GM19351 (cell line): ENCODE results near the gene INTS14.
"Not testable (repeated sequence)": the region's sequence is repeated elsewhere in the genome, so short reads cannot be mapped to it uniquely, and the experiment has no call there.

ENCODE experiments used
- ATAC-seq: cut with Tn5 transposase; IDR thresholded peaks from one replicate; pipeline ENCODE4 v1.9.1; 2021; ENCODE audit warnings: mild to moderate bottlenecking, moderate library complexity; ENCODE audit not compliant: unreplicated experiment

The INTS14 gene

DNA sequence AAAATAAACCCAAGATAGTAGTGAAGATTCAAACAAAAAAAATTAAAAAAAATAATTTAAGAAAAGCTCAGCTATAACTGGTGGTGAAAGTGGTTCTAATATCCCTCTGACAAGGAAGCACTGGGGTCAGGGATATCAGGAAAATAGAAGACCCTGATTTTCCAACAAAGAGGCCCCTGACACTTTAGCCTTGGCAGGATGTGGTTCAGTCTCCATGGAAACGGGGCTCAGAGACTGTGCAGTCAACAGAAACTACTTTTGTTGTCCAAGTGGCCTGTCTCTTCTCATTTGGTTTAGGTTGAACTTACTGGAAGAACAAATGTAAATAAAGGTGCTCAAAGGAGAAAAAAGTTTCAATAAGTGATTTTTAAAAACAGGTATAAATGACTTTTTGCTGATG, 27.2 kb downstream of the INTS14 start:
- no peak for ATAC-seq

DNA sequence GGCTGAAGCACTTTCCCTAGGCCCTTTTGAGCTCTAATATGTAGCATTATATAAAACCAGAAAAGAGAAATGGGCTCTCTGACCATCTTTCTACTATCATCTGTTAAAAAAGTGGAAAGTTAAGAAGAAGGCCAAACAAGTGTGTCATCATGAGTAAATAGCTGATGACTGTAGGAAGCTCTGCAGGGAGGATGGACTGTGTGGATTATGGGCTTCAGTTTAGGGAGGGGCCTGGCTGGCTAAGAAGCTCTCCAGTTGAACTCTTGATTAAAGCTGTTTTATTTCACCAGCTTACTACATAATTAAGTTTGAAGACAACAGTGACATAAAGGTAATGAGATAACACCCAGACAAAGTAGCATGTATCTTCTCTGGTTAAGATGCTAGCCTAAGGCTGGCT, 30.6 kb downstream of the INTS14 start:
- no peak for ATAC-seq

DNA sequence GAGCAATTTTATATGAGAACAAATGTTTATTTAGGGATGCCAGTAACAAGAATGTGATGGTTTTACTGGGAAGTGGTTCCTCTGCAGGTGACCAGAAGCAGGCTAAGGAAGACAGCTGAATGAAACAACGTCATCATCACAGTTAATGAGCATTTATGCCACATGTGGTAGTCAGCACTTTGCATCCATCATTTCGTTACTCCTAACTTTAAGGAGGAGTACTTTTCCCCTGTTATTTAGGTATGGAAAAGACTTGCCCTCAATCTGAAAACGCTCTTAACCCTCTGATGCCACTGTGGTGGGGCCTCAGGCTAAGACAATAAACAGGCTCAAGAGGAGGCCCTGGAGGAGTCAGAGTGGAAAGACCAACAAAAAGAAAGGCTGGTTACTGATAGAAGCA, 31.2 kb downstream of the INTS14 start:
- ATAC-seq = no peak

DNA sequence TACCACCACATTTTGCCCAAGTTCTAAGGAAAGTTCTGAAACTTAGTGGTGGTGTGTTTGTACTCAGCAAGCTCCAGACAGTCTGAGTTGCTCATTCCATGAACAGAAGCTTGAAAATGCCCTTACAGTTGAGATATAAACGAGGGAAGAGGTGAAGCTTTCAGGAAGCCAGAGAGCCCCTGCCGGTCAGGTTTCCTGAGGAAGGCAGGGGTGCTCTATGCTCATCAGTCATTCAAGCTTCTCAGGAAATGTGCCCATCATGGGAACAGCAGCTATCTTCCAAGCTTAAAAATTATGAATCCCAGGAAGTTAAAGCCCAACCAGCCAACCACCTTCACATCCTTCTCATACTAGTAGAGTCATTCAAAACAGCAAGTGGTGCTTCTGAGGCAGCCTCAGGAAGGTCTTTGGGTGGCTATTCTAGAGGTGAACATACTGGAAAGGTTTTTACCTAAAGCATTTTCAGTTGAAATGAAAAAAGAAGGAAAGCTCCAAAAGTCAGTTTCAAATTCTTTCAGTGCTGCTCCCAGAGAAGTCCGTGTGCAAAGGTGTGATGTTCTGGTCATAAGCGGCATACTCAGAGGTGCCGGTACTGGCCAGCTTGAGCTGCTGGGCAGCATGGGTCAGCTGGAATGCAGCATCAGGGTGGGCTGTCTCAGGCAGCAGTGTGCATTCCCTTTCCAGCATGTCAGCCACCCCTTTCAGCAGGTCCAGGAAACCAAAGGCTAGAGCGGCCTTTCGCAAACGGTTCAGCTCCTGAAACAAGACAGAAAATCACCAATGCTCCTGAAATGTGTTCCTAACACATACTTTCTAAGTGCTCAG, 31.8 kb downstream of the INTS14 start:
- ATAC-seq = no peak

DNA sequence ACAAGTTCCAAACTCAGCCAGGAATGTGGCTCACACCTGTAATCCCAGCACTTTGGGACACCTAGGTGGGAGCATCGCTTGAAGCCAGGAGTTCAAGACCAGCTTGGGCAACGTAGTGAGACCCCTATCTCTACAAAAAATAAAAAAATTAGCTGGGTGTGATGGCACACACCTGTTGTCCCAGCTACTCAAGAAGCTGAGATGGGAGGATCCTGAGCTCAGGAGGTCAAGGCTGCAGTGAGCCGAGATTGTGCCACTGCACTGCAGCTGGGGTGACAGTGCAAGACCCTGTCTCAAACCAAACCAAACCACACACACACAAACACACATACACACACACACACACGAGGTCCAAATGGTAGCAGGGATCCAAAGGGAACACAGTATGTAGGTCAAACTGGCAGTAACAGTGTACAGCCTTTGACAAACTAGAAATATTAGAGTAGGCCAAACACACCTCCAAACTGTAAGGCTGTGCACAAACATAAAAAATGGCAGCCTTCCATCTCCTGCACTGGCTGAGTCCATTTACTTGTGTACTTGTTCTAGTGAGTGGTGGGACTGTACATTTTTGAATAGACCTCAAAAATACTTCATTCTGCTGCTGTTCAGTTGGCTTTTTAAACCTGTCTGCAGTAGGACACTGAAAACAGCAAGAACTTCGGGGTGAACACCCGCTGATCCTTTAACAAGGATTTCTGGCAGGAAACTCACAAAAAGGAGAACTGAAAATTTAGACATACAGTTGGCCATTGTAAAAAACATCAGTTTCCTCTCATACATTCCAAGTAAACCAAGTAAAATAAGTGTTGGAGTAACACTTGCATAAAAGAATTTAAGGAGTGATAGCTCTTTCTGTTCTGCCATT, 33.6 kb downstream of the INTS14 start:
- ATAC-seq = no peak

DNA sequence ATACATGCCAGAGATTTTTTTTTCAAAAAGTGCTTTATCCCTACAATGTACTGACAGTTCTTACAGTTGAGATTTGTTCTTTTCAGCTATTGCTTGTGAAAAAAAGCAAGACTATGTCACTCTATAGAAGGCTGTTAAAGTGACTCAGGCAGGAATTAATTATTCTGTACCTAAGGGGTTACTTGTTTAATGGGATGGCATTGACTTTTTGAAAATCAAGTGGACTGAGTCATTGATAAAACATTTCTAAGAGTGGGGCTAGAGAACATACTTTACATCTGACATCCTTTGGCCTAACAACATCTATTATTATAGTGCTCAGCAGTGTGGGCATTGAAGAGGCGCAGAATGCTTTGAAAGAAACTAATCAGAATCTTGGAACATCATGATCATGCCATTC, 34.3 kb downstream of the INTS14 start:
- ATAC-seq = no peak

DNA sequence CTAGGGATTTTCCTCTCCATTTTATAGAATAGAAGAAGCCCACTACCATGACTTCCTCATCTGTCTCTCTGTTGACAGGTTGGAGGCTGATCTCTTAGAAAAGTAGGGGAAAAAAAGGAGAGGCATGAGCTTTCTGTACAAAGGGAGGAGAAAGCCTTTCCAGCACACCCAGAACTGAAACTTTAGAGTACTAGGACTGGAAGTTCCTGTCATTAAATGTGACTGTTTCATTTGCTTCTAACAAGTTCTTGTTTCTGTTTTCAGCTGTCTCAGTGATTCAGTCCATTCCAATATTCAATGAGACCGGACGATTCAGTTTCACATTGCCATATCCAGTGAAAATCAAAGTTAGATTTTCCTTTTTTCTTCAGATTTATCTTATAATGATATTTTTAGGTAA, 39.0 kb downstream of the INTS14 start:
- ATAC-seq = no peak

DNA sequence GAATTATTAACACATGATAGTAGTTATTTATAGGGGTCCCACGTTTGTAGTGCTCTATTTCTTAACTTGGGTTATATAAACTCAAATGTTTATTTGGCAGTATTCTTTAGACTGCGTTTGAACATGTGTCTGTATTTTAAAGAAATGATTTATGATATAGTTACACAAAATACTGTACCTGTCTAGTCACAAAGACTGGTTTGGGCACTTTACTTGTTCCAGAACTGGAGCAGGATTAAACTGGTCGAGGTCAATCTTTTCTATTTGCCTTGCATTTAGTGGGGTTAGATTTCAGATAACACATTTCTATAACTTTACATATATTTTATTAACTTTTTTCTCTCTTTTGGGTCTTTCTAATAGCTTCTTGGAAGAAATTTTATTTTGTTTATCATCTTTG, 41.2 kb downstream of the INTS14 start:
- ATAC-seq = no peak

DNA sequence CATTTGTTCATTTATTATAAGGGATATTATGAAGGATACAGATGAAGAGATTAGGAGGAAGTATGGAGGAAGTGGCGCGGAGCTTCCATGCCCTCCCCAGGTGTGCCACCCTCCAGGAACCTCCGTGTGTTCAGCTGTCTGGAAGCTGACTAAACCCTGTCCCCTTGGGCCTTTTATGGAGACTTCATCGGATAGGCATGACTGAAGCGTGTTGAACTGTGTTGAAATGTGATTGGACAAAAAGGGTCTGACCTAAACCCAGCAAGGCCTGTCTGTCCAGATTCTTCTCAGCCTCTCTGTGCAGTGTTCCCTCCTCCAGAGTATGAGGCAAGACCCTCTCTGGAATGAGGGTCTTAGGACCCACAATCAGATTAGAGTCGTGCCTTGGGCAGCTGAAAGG, 49.0 kb downstream of the INTS14 start:
- ATAC-seq = no peak

DNA sequence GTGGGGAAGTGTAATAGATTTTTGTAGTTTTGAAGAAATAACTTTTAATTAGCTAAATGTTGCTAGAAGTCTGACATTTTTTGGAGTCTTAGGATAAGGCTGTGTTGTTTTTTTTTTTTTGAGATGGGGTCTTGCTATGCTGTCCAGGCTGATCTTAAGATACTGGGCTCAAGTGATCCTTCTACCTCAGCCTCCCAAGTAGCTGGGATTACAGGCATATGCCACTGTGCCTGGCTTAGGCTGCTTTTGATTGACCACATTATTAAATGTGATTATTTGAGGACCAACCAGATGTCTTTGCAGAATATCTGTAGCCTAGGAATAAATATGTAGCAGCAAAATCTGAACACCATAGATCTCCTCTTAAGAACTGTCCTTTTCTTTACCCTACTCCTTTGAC, 51.0 kb downstream of the INTS14 start:
- ATAC-seq = no peak

DNA sequence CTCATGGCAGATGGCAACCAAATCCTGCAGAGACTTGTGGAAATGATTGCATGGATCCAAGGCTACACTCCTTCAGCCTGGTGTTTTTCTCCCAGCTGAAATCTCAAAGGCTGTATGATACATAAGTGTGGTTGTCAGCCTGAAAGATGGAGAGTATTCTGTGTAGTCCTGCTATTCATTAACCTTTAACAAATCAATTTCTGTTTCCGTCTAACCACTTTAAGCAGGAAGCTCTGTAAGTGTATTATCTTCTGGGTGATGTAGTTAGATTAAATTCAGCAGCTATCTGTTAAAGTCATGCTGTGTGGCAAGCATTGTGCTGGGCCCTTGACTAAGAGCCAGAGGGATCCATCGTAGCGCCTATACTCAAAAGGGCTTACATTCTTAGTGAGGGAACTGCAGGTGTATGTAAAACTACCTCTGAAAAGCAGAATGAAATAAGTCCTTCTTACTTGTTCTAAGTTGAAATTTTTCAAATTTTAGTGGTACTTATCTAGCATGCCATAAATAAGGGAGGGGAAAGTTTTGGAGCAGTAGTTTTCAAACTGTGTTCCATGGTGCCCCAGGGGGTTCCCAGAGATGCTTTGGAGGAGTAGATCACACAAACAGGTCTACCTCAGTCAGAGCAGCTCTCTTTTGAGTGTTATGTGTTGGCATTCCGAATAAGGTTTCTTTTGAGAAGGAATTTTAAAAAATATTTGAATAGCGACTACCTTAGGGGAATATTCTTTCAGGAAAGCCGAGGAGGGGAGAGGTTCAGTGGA, 51.8 kb downstream of the INTS14 start:
- ATAC-seq = no peak

DNA sequence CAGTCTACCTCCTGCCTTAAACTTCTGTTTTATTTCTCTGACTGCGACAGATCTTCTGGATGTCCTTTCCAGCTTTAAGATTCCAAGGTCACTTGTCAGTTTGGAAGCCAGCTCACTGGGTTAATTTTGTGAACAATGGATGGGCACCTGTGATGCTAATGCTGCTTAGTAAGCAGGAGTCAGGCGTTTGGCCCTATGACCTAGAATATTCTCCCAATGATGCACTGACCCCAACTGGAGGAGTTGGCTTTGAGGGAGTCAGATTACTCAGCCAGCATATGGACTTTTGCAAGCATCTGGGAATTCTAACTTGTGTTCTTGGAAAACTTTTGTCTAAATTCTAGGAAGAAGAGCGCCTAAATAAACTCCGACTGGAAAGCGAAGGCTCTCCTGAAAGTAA, 52.6 kb downstream of the INTS14 start:
- ATAC-seq = no peak

DNA sequence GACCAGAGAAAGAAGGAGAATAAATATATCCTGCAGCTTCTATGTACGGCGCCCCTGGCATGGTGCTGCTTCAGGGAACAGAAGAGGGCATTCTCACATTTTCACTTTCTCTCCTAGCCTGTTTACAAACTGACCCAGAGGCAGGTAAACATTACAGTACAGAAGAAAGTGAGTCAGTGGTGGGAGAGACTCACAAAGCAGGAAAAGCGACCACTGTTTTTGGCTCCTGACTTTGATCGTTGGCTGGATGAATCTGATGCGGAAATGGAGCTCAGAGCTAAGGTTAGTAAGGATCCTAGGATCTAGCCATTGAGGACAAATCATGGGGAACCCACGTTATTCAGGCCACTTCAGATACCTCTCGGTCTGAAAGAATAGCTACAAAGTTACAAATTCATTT, 54.3 kb downstream of the INTS14 start:
- ATAC-seq = no peak

DNA sequence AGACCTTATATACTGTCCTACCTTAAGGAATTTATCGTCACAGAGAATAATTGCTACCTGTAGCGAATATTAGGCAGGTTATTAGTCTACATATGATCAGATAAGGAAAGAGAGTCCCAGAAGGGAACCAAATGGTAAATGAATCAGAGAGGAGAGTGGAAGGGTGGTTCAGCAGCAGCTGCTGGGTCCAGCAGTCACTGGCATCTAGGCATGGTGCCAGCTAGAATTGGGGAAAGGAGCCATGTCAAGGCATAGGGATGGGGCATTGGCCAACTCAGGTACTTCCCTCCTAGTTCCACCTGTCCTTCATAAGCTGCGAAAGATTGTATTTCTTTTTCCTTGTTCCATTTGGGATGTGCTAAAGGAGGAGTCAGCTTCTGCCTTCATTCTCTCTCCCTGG, 57.2 kb downstream of the INTS14 start:
- ATAC-seq = no peak

DNA sequence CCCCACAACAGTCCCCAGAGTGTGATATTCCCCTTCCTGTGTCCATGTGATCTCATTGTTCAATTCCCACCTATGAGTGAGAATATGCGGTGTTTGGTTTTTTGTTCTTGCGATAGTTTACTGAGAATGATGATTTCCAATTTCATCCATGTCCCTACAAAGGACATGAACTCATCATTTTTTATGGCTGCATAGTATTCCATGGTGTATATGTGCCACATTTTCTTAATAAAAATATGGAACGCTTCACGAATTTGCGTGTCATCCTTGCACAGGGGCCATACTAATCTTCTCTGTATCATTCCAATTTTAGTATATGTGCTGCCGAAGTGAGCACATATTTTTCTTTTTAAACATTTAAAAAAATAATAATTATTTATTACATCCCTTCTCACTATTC, 58.1 kb downstream of the INTS14 start:
- not testable (repeated sequence) for ATAC-seq

DNA sequence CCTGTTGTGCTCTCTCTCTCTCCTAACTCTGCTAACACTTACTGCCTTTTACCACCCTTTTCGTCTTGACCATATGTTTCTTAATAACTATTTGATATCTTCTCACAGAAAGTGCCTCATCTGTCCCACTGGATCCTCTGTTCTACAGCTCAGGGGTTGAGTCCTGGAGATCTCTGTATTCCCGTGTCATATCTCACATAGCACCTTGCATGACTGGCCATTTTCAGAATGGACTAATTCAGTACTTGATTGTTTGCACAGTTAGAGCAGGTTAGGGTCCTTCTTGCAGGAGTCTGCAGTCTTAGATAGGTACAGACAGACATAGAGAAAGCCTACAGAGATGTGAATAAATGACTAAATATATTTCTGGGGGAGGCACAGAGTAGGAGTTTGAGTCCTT, 59.7 kb downstream of the INTS14 start:
- no peak for ATAC-seq

DNA sequence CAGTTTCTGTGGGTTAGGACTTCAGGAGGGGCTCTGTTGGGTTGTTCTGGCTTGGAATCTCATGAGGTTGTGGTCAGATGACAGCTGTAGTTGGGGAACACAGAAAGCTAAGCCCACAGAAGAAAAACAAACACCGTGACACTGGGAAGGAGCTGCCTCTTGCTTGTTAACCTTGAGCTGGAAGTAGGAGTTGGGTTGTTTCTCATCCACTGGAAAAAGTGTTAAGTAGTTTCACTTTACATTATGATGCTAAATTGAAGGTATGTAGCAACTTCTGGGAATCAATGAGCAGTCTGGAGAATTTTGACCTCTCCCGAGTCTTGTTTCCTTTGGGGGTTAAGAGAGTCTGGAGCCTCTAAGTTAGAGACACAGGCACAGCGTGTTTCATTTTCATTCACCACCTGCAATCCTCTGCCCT, 60.2 kb downstream of the INTS14 start:
- no peak for ATAC-seq

DNA sequence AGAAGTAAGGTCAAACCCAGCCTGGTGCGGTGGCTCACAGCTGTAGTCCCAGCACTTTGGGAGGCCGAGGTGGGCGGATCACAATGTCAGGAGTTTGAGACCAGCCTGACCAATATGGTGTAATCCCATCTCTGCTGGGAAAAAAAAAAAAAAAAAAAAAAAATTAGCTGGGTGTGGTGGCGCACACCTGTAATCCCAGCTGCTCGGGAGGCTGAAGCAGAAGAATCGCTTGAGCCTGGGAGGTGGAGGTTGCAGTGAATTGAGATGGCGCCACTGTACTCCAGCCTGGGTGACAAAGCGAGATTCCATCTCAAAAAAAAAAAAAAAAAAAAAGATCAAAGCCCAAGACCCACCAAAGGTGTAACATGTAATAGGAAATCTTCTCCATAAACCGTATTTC, 61.6 kb downstream of the INTS14 start:
- not testable (repeated sequence) for ATAC-seq

DNA sequence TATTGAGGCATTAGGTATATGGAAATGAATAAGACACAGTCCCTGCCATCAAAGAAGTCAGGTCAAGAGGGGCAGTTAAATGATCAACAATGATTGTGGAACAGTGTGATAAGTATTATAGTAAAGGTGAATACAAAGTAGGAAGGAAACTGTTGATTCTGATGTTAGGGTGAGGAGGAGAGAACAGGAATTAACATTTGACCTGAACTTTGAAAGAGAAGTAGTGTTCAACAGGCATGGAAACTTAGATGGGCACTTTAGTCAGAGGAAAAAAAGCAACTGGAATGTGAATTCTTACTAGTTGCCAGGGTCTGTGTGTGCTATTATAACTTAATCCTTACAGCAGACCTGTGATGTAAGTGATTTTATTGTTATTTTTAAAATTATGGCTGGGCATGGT, 63.1 kb downstream of the INTS14 start:
- no peak for ATAC-seq

DNA sequence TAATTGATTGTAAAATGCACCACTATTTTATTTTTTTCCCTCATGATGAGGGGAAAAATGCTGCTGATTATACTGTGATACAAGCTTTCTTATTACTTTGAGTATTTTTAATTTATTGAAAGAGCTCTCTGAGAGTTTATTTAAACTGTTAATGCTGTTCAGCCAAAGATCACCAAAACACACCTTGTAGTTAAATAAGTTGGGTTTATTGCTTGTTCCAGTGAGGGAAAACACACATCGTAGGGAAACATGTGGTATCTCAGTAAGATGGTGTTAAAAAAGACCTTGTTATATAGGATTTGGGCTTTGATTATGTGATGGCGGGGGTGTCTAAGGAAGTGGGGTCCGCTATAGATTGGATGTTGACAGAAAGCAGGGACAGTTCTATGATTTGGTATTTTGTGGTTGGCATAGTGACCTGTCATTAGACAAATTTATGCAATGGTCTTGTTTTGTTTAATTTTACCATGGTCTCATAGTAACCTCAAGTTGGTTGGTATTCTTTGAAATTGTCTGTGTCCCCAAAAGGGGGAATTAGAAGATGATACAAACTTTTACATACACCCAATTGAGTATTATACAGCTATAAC, 69.6 kb downstream of the INTS14 start:
- ATAC-seq = no peak

DNA sequence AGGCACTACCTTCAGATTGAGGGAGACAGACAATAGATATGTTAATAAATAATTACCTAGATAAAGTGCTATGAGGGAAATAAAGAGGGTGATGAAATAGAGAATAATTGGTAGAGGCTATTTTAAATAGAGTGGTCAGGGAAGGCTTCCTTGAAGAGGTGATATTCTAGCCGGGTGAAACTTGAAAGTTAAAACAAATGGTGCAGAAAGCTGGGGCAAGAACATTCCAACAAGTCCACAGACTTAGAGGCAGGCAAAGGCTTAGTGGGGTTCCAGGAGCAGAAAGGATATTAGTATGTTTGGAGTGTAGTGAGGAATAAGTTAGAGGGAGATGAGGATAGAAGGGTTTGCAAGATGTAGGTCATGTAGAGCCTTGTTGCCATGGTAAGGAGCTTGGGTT, 70.6 kb downstream of the INTS14 start:
- ATAC-seq = no peak
